Activated naive CD4-positive, alpha-beta T cell treated with anti-CD3 and anti-CD28 coated beads, Interleukin-2, amount 50 U/mL, for 24 hours (primary cell): ENCODE data around the gene APOB.
"Not testable (repeated sequence)": the region's sequence is repeated elsewhere in the genome, so short reads cannot be mapped to it uniquely, and the experiment has no call there.

ENCODE experiments used
- H3K27ac Mint-ChIP-seq: one replicate; pipeline ENCODE4 v1.8.0; 2021; ENCODE audit warnings: mild to moderate bottlenecking, mixed read lengths
- H3K27me3 Mint-ChIP-seq: one replicate; pipeline ENCODE4 v1.8.0; 2021; ENCODE audit warnings: mixed read lengths
- H3K36me3 Mint-ChIP-seq: one replicate; pipeline ENCODE4 v1.8.0; 2021; ENCODE audit warnings: mixed read lengths
- H3K4me1 Mint-ChIP-seq: one replicate; pipeline ENCODE4 v1.8.0; 2021; ENCODE audit warnings: mixed read lengths
- H3K4me3 Mint-ChIP-seq: one replicate; pipeline ENCODE4 v1.8.0; 2021; ENCODE audit warnings: mild to moderate bottlenecking, mixed read lengths
- H3K9me3 Mint-ChIP-seq: one replicate; pipeline ENCODE4 v1.8.0; 2021; ENCODE audit warnings: mixed read lengths

Gene APOB

GRCh38 chr2:21028951-21029350 is 14.9 kb downstream of the APOB start:
- not testable (repeated sequence) for H3K9me3 Mint-ChIP-seq, H3K36me3 Mint-ChIP-seq, H3K27me3 Mint-ChIP-seq, H3K27ac Mint-ChIP-seq, H3K4me3 Mint-ChIP-seq, H3K4me1 Mint-ChIP-seq

GRCh38 chr2:21028021-21028947 is 15.6 kb downstream of the APOB start:
- Mint-ChIP-seq H3K4me1 (no peaks in the 10 kb centered on the region), H3K27me3 (peaks cover 10% of the 10 kb centered on the region), H3K27ac (no peak overlapping the region), H3K36me3 (no peaks in the 10 kb centered on the region), H3K9me3 (no peaks in the 10 kb centered on the region), H3K4me3 (no peak overlapping the region)

GRCh38 chr2:21026479-21027282 is 17.2 kb downstream of the APOB start:
- no peak overlapping the region for H3K27ac Mint-ChIP-seq
- H3K4me3 Mint-ChIP-seq, result no peak overlapping the region
- H3K36me3 Mint-ChIP-seq, result no peaks in the 10 kb centered on the region
- H3K4me1 Mint-ChIP-seq, result no peaks in the 10 kb centered on the region
- no peaks in the 10 kb centered on the region for H3K9me3 Mint-ChIP-seq
- H3K27me3 Mint-ChIP-seq, result peaks cover 14% of the 10 kb centered on the region

- H3K9me3 Mint-ChIP-seq, result no peaks in the 10 kb centered on the region
- H3K27me3 Mint-ChIP-seq, result peaks cover 14% of the 10 kb centered on the region
- no peak overlapping the region for H3K27ac Mint-ChIP-seq
- H3K4me3 Mint-ChIP-seq, result no peak overlapping the region
- H3K36me3 Mint-ChIP-seq, result no peaks in the 10 kb centered on the region
- no peaks in the 10 kb centered on the region for H3K4me1 Mint-ChIP-seq
Observed at GRCh38 chr2:21025690-21026478, 18.0 kb downstream of the APOB start.

- H3K4me1 Mint-ChIP-seq, result no peaks in the 10 kb centered on the region
- H3K27me3 Mint-ChIP-seq, result peaks cover 11% of the 10 kb centered on the region
- H3K27ac Mint-ChIP-seq, result no peak overlapping the region
- H3K36me3 Mint-ChIP-seq, result no peaks in the 10 kb centered on the region
- H3K9me3 Mint-ChIP-seq, result no peaks in the 10 kb centered on the region
- no peak overlapping the region for H3K4me3 Mint-ChIP-seq
Observed at GRCh38 chr2:21024722-21025389, 19.0 kb downstream of the APOB start.

GRCh38 chr2:21024198-21024597 is 19.7 kb downstream of the APOB start:
- no peaks in the 10 kb centered on the region for H3K4me1 Mint-ChIP-seq
- H3K27ac Mint-ChIP-seq, result no peak overlapping the region
- H3K36me3 Mint-ChIP-seq, result no peaks in the 10 kb centered on the region
- H3K9me3 Mint-ChIP-seq, result no peaks in the 10 kb centered on the region
- H3K27me3 Mint-ChIP-seq, result peaks cover 10% of the 10 kb centered on the region
- H3K4me3 Mint-ChIP-seq, result no peak overlapping the region

- H3K4me3 Mint-ChIP-seq, result no peak overlapping the region
- no peak overlapping the region for H3K27ac Mint-ChIP-seq
- no peaks in the 10 kb centered on the region for H3K9me3 Mint-ChIP-seq
- peaks cover 8% of the 10 kb centered on the region for H3K27me3 Mint-ChIP-seq
- H3K36me3 Mint-ChIP-seq, result no peaks in the 10 kb centered on the region
- H3K4me1 Mint-ChIP-seq, result no peaks in the 10 kb centered on the region
Observed at GRCh38 chr2:21023419-21024181, 20.3 kb downstream of the APOB start.

GRCh38 chr2:21022792-21023367 is 21.0 kb downstream of the APOB start:
- Mint-ChIP-seq H3K9me3 (no peaks in the 10 kb centered on the region), H3K4me1 (no peaks in the 10 kb centered on the region), H3K36me3 (no peaks in the 10 kb centered on the region), H3K27me3 (peaks cover 11% of the 10 kb centered on the region), H3K4me3 (no peak overlapping the region), H3K27ac (no peak overlapping the region)

- Mint-ChIP-seq H3K27me3 (peaks cover 12% of the 10 kb centered on the region), H3K4me3 (no peak overlapping the region), H3K9me3 (no peaks in the 10 kb centered on the region), H3K4me1 (no peaks in the 10 kb centered on the region), H3K36me3 (no peaks in the 10 kb centered on the region), H3K27ac (no peak overlapping the region)
Observed at GRCh38 chr2:21021430-21021829, 22.4 kb downstream of the APOB start.

- peaks cover 11% of the 10 kb centered on the region for H3K27me3 Mint-ChIP-seq
- no peaks in the 10 kb centered on the region for H3K9me3 Mint-ChIP-seq
- no peaks in the 10 kb centered on the region for H3K4me1 Mint-ChIP-seq
- H3K4me3 Mint-ChIP-seq, result no peak overlapping the region
- H3K27ac Mint-ChIP-seq, result no peak overlapping the region
- no peaks in the 10 kb centered on the region for H3K36me3 Mint-ChIP-seq
Observed at GRCh38 chr2:21020668-21021288, 23.1 kb downstream of the APOB start.

GRCh38 chr2:21020031-21020667 is 23.7 kb downstream of the APOB start:
- H3K27ac Mint-ChIP-seq, result no peak overlapping the region
- no peaks in the 10 kb centered on the region for H3K9me3 Mint-ChIP-seq
- H3K27me3 Mint-ChIP-seq, result peaks cover 9% of the 10 kb centered on the region
- H3K36me3 Mint-ChIP-seq, result no peaks in the 10 kb centered on the region
- H3K4me3 Mint-ChIP-seq, result no peak overlapping the region
- H3K4me1 Mint-ChIP-seq, result no peaks in the 10 kb centered on the region

- no peaks in the 10 kb centered on the region for H3K4me1 Mint-ChIP-seq
- no peak overlapping the region for H3K27ac Mint-ChIP-seq
- H3K27me3 Mint-ChIP-seq, result peaks cover 11% of the 10 kb centered on the region
- no peaks in the 10 kb centered on the region for H3K9me3 Mint-ChIP-seq
- H3K4me3 Mint-ChIP-seq, result no peak overlapping the region
- H3K36me3 Mint-ChIP-seq, result no peaks in the 10 kb centered on the region
Observed at GRCh38 chr2:21019678-21020021, 24.2 kb downstream of the APOB start.

- H3K4me1 Mint-ChIP-seq, result no peaks in the 10 kb centered on the region
- no peak overlapping the region for H3K27ac Mint-ChIP-seq
- H3K27me3 Mint-ChIP-seq, result peaks cover 11% of the 10 kb centered on the region
- no peak overlapping the region for H3K4me3 Mint-ChIP-seq
- no peaks in the 10 kb centered on the region for H3K36me3 Mint-ChIP-seq
- no peaks in the 10 kb centered on the region for H3K9me3 Mint-ChIP-seq
Observed at GRCh38 chr2:21019000-21019677, 24.7 kb downstream of the APOB start.
